Fibroblast of the aortic adventitia (primary cell): ENCODE results near the gene SSH2. TPM values are rescaled to one million over a fixed set of nuclear protein-coding genes. Genes with fewer than 3 reads are reported as not detected.

Source experiments
- DNase-seq: peaks from one replicate; pipeline ENCODE4 v3.0.0-alpha.2; 2010; ENCODE audit warnings: low read depth
- H3K4me3 ChIP-seq: 2 replicates; pipeline ENCODE4 v1.5.1; 2011; ENCODE audit warnings: low read depth, mild to moderate bottlenecking, control low read depth, low read length, moderate library complexity
- CTCF ChIP-seq: IDR thresholded peaks from 2 replicates; pipeline ENCODE4 v1.5.1; 2011; ENCODE audit warnings: mild to moderate bottlenecking, low read length, control low read depth, inconsistent platforms; ENCODE audit not compliant: insufficient read depth
- total RNA-seq: library from RNA; depleted of rRNA; stranded (reverse); fragments of >200 nt; gene quantifications from 2 replicates; pipeline ENCODE4 v1.2.3, GENCODE V29; 2012; ENCODE audit warnings: low replicate concordance

The SSH2 gene
- total RNA-seq, 1 donor: 21.1 TPM

GRCh38 chr17:29705386-29705785 is 224.6 kb downstream of the SSH2 start:
- DNase-seq: no peak
- TF ChIP-seq CTCF: no peak
- no peak overlapping the region for H3K4me3 ChIP-seq

GRCh38 chr17:29699283-29699682 is 230.7 kb downstream of the SSH2 start:
- TF ChIP-seq CTCF: no peak
- no peak for DNase-seq

GRCh38 chr17:29698837-29699236 is 231.2 kb downstream of the SSH2 start:
- TF ChIP-seq CTCF: no peak
- no peak for DNase-seq
- no peak overlapping the region for H3K4me3 ChIP-seq

More at GRCh38 chr17:29699283-29699682, 230.7 kb downstream of the SSH2 start:
- no peak overlapping the region for H3K4me3 ChIP-seq

- H3K4me3 ChIP-seq: no peak overlapping the region
- no peak for TF ChIP-seq CTCF
- no peak for DNase-seq
Measured at GRCh38 chr17:29698019-29698777, 231.8 kb downstream of the SSH2 start.

GRCh38 chr17:29697371-29697770 is 232.7 kb downstream of the SSH2 start:
- no peak overlapping the region for H3K4me3 ChIP-seq
- DNase-seq: no peak
- no peak for TF ChIP-seq CTCF

GRCh38 chr17:29694918-29695563 is 235.0 kb downstream of the SSH2 start:
- TF ChIP-seq CTCF: no peak
- no peak overlapping the region for H3K4me3 ChIP-seq
- no peak for DNase-seq
